Measurements from ENCODE around the gene GFRA4.

- TF ChIP-seq CTCF (IDR thresholded peaks at IDR 0.05; ENCODE audit: low read length) (no peak), EZH2phosphoT487 (IDR thresholded peaks at IDR 0.05; ENCODE audit: low read length) (no peak)
These were observed 35.8 kb upstream of the GFRA4 start for GRCh38 chr20:3699037-3699436.

Data from MM.1S (cell line).